ENCODE results near the gene LMTK3. TPM values are rescaled to one million over a fixed set of nuclear protein-coding genes. Genes with fewer than 3 reads are reported as not detected.

The LMTK3 gene
- total RNA-seq, 1 experiment from 2014 or later = 15.9 TPM

DNA sequence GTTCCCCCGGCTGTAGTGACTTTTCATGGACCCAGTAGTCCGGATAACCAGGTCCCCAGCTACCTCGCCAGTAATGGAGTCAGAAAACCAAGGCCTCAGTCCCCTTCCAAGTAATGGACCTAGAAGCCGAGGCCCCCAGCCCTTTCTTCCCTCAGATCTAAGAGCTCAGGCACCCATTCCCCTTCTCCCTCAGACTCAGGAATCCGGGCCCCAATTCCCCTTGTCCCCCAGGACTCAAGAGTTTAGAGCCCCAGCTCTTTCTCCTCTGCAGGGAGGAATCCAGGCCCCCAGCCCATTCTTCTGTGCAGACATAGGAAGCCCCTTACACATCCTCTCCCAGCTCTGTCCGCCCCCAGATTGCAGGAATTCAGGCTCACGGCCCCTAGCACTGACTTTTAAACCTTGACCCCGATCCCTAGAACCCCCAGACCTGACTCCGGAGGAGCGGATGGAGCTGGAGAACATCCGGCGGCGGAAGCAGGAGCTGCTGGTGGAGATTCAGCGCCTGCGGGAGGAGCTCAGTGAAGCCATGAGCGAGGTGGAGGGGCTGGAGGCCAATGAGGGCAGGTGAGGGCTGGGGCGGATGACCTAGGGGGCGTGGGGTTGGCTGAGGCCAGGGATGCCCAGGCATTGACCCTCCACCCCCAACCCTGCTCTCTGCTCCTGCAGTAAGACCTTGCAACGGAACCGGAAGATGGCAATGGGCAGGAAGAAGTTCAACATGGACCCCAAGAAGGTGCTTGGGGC lies 41.5 kb downstream of the LMTK3 start:
- POLR2A ChIA-PET = interaction anchor here (0.8 to 1.5 kb wide), 4 partner anchors 10 to 106 kb away, joined by 3 to 4 read pairs (median 3); partner anchors contain the start of gene SYNGR4

GRCh38 chr19:48469289-48469881 lies 42.2 kb downstream of the LMTK3 start, which contains the start of gene CYTH2:
Gene CYTH2 (plus strand): TSS chr19:48469369. CDS start chr19:48469508, 139 bp downstream.
- POLR2A ChIA-PET = interaction anchor here (0.8 to 1.5 kb wide), 3 partner anchors 11 to 105 kb away, joined by 3 to 4 read pairs (median 3); partner anchors contain the start of gene SYNGR4
- Mint-ChIP-seq H3K36me3 (peaks cover 35% of the 10 kb centered on the region), H3K4me1 (peaks cover 8% of the 10 kb centered on the region), H3K4me3 (peak within 1 kb of the TSS; percentile 82), H3K27ac (peak within 1 kb of the TSS; percentile 85), H3K27me3 (ENCODE audit: low read depth) (peaks cover 18% of the 10 kb centered on the region), H3K9me3 (no peaks in the 10 kb centered on the region)
- CTCF ChIA-PET = interaction anchor here (0.9 to 1.9 kb wide), 7 partner anchors 18 to 148 kb away, joined by 3 to 9 read pairs (median 5); partner anchors contain the start of gene KDELR1
- ATAC-seq = peak; percentile 25
- DNase-seq (ENCODE audit: low spot score) = peak; percentile 88
- TF ChIP-seq IRF2 (CRISPR knock-in tag; IDR thresholded peaks at IDR 0.05; ENCODE audit: borderline replicate concordance, low read depth) (0 out of 2 replicates have a peak, but pooled peaks have one; percentile 35), E2F1 (CRISPR knock-in tag; IDR thresholded peaks at IDR 0.05) (no peak), ZNF138 (CRISPR knock-in tag; conservative IDR thresholded peaks at IDR 0.05) (no peak), ZMAT4 (CRISPR knock-in tag; IDR thresholded peaks at IDR 0.05) (no peak), STAT6 (CRISPR knock-in tag; conservative IDR thresholded peaks at IDR 0.05; ENCODE audit: low read depth) (no peak), ZNF396 (CRISPR knock-in tag; IDR thresholded peaks at IDR 0.05; ENCODE audit: borderline replicate concordance) (no peak), TEAD1 (CRISPR knock-in tag; IDR thresholded peaks at IDR 0.05) (peak; percentile 64; the same call in 1 of the 2 replicates), CDX4 (CRISPR knock-in tag; IDR thresholded peaks at IDR 0.05; ENCODE audit: borderline replicate concordance) (no peak)
- TF ChIP-seq, protein P1, sequence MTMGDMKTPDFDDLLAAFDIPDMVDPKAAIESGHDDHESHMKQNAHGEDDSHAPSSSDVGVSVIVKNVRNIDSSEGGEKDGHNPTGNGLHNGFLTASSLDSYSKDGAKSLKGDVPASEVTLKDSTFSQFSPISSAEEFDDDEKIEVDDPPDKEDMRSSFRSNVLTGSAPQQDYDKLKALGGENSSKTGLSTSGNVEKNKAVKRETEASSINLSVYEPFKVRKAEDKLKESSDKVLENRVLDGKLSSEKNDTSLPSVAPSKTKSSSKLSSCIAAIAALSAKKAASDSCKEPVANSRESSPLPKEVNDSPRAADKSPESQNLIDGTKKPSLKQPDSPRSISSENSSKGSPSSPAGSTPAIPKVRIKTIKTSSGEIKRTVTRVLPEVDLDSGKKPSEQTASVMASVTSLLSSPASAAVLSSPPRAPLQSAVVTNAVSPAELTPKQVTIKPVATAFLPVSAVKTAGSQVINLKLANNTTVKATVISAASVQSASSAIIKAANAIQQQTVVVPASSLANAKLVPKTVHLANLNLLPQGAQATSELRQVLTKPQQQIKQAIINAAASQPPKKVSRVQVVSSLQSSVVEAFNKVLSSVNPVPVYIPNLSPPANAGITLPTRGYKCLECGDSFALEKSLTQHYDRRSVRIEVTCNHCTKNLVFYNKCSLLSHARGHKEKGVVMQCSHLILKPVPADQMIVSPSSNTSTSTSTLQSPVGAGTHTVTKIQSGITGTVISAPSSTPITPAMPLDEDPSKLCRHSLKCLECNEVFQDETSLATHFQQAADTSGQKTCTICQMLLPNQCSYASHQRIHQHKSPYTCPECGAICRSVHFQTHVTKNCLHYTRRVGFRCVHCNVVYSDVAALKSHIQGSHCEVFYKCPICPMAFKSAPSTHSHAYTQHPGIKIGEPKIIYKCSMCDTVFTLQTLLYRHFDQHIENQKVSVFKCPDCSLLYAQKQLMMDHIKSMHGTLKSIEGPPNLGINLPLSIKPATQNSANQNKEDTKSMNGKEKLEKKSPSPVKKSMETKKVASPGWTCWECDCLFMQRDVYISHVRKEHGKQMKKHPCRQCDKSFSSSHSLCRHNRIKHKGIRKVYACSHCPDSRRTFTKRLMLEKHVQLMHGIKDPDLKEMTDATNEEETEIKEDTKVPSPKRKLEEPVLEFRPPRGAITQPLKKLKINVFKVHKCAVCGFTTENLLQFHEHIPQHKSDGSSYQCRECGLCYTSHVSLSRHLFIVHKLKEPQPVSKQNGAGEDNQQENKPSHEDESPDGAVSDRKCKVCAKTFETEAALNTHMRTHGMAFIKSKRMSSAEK (CRISPR knock-in tag; IDR thresholded peaks at IDR 0.05; ENCODE audit: borderline replicate concordance) = 0 out of 2 replicates have a peak, but pooled peaks have one; percentile 48
- TF ChIP-seq, protein P2, sequence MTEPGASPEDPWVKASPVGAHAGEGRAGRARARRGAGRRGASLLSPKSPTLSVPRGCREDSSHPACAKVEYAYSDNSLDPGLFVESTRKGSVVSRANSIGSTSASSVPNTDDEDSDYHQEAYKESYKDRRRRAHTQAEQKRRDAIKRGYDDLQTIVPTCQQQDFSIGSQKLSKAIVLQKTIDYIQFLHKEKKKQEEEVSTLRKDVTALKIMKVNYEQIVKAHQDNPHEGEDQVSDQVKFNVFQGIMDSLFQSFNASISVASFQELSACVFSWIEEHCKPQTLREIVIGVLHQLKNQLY (CRISPR knock-in tag; IDR thresholded peaks at IDR 0.05) = no peak

More for the DNA sequence above, 41.5 kb downstream of the LMTK3 start:
- peak overlapping the region; percentile 82 for H3K4me3 Mint-ChIP-seq
- CTCF ChIA-PET = interaction anchor here (0.9 to 1.9 kb wide), 8 partner anchors 17 to 149 kb away, joined by 3 to 9 read pairs (median 4); partner anchors contain the start of gene KDELR1
- H3K27ac Mint-ChIP-seq = no peak overlapping the region; the same call in 1 of the 2 replicates
- peaks cover 13% of the 10 kb centered on the region for H3K27me3 Mint-ChIP-seq (ENCODE audit: low read depth)
- TF ChIP-seq JUN (CRISPR knock-in tag; IDR thresholded peaks at IDR 0.05) = no peak
- TF ChIP-seq ZNF396 (CRISPR knock-in tag; IDR thresholded peaks at IDR 0.05; ENCODE audit: borderline replicate concordance) = no peak
- TF ChIP-seq, protein P3, sequence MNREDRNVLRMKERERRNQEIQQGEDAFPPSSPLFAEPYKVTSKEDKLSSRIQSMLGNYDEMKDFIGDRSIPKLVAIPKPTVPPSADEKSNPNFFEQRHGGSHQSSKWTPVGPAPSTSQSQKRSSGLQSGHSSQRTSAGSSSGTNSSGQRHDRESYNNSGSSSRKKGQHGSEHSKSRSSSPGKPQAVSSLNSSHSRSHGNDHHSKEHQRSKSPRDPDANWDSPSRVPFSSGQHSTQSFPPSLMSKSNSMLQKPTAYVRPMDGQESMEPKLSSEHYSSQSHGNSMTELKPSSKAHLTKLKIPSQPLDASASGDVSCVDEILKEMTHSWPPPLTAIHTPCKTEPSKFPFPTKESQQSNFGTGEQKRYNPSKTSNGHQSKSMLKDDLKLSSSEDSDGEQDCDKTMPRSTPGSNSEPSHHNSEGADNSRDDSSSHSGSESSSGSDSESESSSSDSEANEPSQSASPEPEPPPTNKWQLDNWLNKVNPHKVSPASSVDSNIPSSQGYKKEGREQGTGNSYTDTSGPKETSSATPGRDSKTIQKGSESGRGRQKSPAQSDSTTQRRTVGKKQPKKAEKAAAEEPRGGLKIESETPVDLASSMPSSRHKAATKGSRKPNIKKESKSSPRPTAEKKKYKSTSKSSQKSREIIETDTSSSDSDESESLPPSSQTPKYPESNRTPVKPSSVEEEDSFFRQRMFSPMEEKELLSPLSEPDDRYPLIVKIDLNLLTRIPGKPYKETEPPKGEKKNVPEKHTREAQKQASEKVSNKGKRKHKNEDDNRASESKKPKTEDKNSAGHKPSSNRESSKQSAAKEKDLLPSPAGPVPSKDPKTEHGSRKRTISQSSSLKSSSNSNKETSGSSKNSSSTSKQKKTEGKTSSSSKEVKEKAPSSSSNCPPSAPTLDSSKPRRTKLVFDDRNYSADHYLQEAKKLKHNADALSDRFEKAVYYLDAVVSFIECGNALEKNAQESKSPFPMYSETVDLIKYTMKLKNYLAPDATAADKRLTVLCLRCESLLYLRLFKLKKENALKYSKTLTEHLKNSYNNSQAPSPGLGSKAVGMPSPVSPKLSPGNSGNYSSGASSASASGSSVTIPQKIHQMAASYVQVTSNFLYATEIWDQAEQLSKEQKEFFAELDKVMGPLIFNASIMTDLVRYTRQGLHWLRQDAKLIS (CRISPR knock-in tag; IDR thresholded peaks at IDR 0.05; ENCODE audit: borderline replicate concordance) = no peak
- no peak for TF ChIP-seq HMGA2 (CRISPR knock-in tag; IDR thresholded peaks at IDR 0.05)
- TF ChIP-seq ZNF263 (CRISPR knock-in tag; IDR thresholded peaks at IDR 0.05; ENCODE audit: low read depth) = no peak
- no peak for TF ChIP-seq SOX15 (CRISPR knock-in tag; IDR thresholded peaks at IDR 0.05)
- no peak for TF ChIP-seq ATF1 (CRISPR knock-in tag; IDR thresholded peaks at IDR 0.05)
- TF ChIP-seq SP1 (CRISPR knock-in tag; conservative IDR thresholded peaks at IDR 0.05) = no peak
- TF ChIP-seq IRF2 (CRISPR knock-in tag; IDR thresholded peaks at IDR 0.05; ENCODE audit: borderline replicate concordance, low read depth) = 0 out of 2 replicates have a peak, but pooled peaks have one; percentile 23
- ATAC-seq (no peak), DNase-seq (ENCODE audit: low spot score) (no peak)
- H3K4me1 Mint-ChIP-seq = peaks cover 8% of the 10 kb centered on the region
- peaks cover 40% of the 10 kb centered on the region for H3K36me3 Mint-ChIP-seq
- no peaks in the 10 kb centered on the region for H3K9me3 Mint-ChIP-seq

Measured in WTC11 (cell line).